SK-N-SH treated with all-trans-retinoic acid at 6 μM for 48 hours (cell line): Measurements from ENCODE around the gene IFITM1.

Experiments
- ATAC-seq: fragments of 200-7000 bp; cut with Tn5 transposase; 3 replicates; pipeline ENCODE4 v1.9.1; 2020; ENCODE audit warnings: mild to moderate bottlenecking, moderate library complexity
- ARNTL ChIP-seq: fragments of 450-650 bp; formaldehyde crosslinking; IDR thresholded peaks from 2 replicates; pipeline ENCODE4 v1.5.0; 2020; ENCODE audit warnings: low read depth, mild to moderate bottlenecking, moderate library complexity, borderline replicate concordance
- BACH2 ChIP-seq: fragments of 250-450 bp; sonication (Bioruptor Pico); IDR thresholded peaks from 2 replicates; pipeline ENCODE4 v1.9.0; 2021; ENCODE audit warnings: mild to moderate bottlenecking, borderline replicate concordance
- CSDC2 ChIP-seq: fragments of 250-450 bp; sonication (Bioruptor Pico); IDR thresholded peaks from 2 replicates; pipeline ENCODE4 v1.5.0; 2020; ENCODE audit warnings: mild to moderate bottlenecking, moderate library complexity
- ESRRG ChIP-seq: fragments of 250-450 bp; sonication (Bioruptor Pico); IDR thresholded peaks from 2 replicates; pipeline ENCODE4 v1.6.1; 2021; ENCODE audit warnings: mild to moderate bottlenecking
- OSR1 ChIP-seq: fragments of 250-450 bp; sonication (Bioruptor Pico); IDR thresholded peaks from 2 replicates; pipeline ENCODE4 v1.8.0; 2022; ENCODE audit warnings: moderate library complexity, mild to moderate bottlenecking, inconsistent platforms
- PPARA ChIP-seq: fragments of 250-450 bp; sonication (Bioruptor Pico); IDR thresholded peaks from 2 replicates; pipeline ENCODE4 v1.5.0; 2020; ENCODE audit warnings: mild to moderate bottlenecking, borderline replicate concordance
- RARB ChIP-seq: fragments of 250-450 bp; sonication (Bioruptor Pico); IDR thresholded peaks from 2 replicates; pipeline ENCODE4 v1.8.0; 2021; ENCODE audit warnings: mild to moderate bottlenecking, moderate library complexity
- TCF4 ChIP-seq: fragments of 250-450 bp; sonication (Bioruptor Pico); IDR thresholded peaks from 2 replicates; pipeline ENCODE4 v1.8.0; 2021; ENCODE audit warnings: mild to moderate bottlenecking, moderate library complexity, borderline replicate concordance
- TSHZ2 ChIP-seq: fragments of 250-450 bp; sonication (Bioruptor Pico); IDR thresholded peaks from 2 replicates; pipeline ENCODE4 v1.5.0; 2020; ENCODE audit warnings: mild to moderate bottlenecking, moderate library complexity
- ZC3H10 ChIP-seq: fragments of 250-450 bp; sonication (Bioruptor Pico); IDR thresholded peaks from 2 replicates; pipeline ENCODE4 v1.5.1; 2021; ENCODE audit warnings: mild to moderate bottlenecking, moderate library complexity
- ZFP3 ChIP-seq: fragments of 250-450 bp; sonication (Bioruptor Pico); IDR thresholded peaks from 2 replicates; pipeline ENCODE4 v1.5.0; 2020; ENCODE audit warnings: mild to moderate bottlenecking, moderate library complexity
- ZFP30 ChIP-seq: fragments of 450-650 bp; formaldehyde crosslinking; IDR thresholded peaks from 2 replicates; pipeline ENCODE4 v1.5.0; 2022; ENCODE audit warnings: mild to moderate bottlenecking, moderate library complexity
- ZNF565 ChIP-seq: fragments of 450-650 bp; formaldehyde crosslinking; conservative IDR thresholded peaks from 2 replicates; pipeline ENCODE4 v1.5.0; 2020; ENCODE audit warnings: low read depth, mild to moderate bottlenecking, moderate library complexity
- ZNF70 ChIP-seq: fragments of 450-650 bp; formaldehyde crosslinking; IDR thresholded peaks from 2 replicates; pipeline ENCODE4 v1.5.0; 2020; ENCODE audit warnings: mild to moderate bottlenecking, moderate library complexity
- ZNF8 ChIP-seq: fragments of 450-650 bp; formaldehyde crosslinking; IDR thresholded peaks from 2 replicates; pipeline ENCODE4 v1.5.0; 2020; ENCODE audit warnings: mild to moderate bottlenecking, moderate library complexity
- TF ChIP-seq, protein P1 (sequence below): fragments of 250-450 bp; sonication (Bioruptor Pico); IDR thresholded peaks from 2 replicates; pipeline ENCODE4 v1.8.0; 2020; ENCODE audit warnings: mild to moderate bottlenecking, moderate library complexity, borderline replicate concordance
- TF ChIP-seq, protein P2 (sequence below): fragments of 250-450 bp; sonication (Bioruptor Pico); IDR thresholded peaks from 2 replicates; pipeline ENCODE4 v1.5.1; 2021; ENCODE audit warnings: mild to moderate bottlenecking, moderate library complexity
- TF ChIP-seq, protein P3 (sequence below): fragments of 250-450 bp; sonication (Bioruptor Pico); IDR thresholded peaks from 2 replicates; pipeline ENCODE4 v1.5.1; 2020; ENCODE audit warnings: low read depth, mild to moderate bottlenecking, moderate library complexity
- TF ChIP-seq, protein P4 (sequence below): fragments of 250-450 bp; sonication (Bioruptor Pico); IDR thresholded peaks from 2 replicates; pipeline ENCODE4 v1.8.0; 2021; ENCODE audit warnings: low read depth, mild to moderate bottlenecking, moderate library complexity, borderline replicate concordance

The IFITM1 gene

GRCh38 chr11:313787-314553 is at the start of gene IFITM1:
Gene IFITM1 (plus strand): TSS chr11:314040. CDS start chr11:314171, 131 bp downstream.
- TF ChIP-seq ESRRG (CRISPR knock-in tag) (no peak), TCF4 (CRISPR knock-in tag) (no peak), ZFP3 (CRISPR knock-in tag) (no peak), ZC3H10 (CRISPR knock-in tag) (no peak), PPARA (no peak), OSR1 (no peak), CSDC2 (no peak), TSHZ2 (no peak), BACH2 (CRISPR knock-in tag) (no peak), RARB (CRISPR knock-in tag) (no peak), ARNTL (CRISPR knock-in tag) (no peak), ZNF565 (CRISPR knock-in tag) (no peak), ZNF8 (CRISPR knock-in tag) (no peak), ZFP30 (no peak), ZNF70 (CRISPR knock-in tag) (no peak)
- TF ChIP-seq, protein P1, sequence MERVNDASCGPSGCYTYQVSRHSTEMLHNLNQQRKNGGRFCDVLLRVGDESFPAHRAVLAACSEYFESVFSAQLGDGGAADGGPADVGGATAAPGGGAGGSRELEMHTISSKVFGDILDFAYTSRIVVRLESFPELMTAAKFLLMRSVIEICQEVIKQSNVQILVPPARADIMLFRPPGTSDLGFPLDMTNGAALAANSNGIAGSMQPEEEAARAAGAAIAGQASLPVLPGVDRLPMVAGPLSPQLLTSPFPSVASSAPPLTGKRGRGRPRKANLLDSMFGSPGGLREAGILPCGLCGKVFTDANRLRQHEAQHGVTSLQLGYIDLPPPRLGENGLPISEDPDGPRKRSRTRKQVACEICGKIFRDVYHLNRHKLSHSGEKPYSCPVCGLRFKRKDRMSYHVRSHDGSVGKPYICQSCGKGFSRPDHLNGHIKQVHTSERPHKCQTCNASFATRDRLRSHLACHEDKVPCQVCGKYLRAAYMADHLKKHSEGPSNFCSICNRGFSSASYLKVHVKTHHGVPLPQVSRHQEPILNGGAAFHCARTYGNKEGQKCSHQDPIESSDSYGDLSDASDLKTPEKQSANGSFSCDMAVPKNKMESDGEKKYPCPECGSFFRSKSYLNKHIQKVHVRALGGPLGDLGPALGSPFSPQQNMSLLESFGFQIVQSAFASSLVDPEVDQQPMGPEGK = no peak
- TF ChIP-seq, protein P2, sequence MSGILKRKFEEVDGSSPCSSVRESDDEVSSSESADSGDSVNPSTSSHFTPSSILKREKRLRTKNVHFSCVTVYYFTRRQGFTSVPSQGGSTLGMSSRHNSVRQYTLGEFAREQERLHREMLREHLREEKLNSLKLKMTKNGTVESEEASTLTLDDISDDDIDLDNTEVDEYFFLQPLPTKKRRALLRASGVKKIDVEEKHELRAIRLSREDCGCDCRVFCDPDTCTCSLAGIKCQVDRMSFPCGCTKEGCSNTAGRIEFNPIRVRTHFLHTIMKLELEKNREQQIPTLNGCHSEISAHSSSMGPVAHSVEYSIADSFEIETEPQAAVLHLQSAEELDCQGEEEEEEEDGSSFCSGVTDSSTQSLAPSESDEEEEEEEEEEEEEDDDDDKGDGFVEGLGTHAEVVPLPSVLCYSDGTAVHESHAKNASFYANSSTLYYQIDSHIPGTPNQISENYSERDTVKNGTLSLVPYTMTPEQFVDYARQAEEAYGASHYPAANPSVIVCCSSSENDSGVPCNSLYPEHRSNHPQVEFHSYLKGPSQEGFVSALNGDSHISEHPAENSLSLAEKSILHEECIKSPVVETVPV (CRISPR knock-in tag) = no peak
- TF ChIP-seq, protein P3, sequence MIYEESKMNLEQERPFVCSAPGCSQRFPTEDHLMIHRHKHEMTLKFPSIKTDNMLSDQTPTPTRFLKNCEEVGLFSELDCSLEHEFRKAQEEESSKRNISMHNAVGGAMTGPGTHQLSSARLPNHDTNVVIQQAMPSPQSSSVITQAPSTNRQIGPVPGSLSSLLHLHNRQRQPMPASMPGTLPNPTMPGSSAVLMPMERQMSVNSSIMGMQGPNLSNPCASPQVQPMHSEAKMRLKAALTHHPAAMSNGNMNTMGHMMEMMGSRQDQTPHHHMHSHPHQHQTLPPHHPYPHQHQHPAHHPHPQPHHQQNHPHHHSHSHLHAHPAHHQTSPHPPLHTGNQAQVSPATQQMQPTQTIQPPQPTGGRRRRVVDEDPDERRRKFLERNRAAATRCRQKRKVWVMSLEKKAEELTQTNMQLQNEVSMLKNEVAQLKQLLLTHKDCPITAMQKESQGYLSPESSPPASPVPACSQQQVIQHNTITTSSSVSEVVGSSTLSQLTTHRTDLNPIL = no peak
- TF ChIP-seq, protein P4, sequence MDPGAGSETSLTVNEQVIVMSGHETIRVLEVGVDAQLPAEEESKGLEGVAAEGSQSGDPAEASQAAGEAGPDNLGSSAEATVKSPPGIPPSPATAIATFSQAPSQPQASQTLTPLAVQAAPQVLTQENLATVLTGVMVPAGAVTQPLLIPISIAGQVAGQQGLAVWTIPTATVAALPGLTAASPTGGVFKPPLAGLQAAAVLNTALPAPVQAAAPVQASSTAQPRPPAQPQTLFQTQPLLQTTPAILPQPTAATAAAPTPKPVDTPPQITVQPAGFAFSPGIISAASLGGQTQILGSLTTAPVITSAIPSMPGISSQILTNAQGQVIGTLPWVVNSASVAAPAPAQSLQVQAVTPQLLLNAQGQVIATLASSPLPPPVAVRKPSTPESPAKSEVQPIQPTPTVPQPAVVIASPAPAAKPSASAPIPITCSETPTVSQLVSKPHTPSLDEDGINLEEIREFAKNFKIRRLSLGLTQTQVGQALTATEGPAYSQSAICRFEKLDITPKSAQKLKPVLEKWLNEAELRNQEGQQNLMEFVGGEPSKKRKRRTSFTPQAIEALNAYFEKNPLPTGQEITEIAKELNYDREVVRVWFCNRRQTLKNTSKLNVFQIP (CRISPR knock-in tag) = no peak
- peak; percentile 13 for ATAC-seq

- TF ChIP-seq ZNF70 (CRISPR knock-in tag) (no peak), TCF4 (CRISPR knock-in tag) (no peak), PPARA (no peak)
- TF ChIP-seq, protein P4 (CRISPR knock-in tag) = no peak
- TF ChIP-seq, all 23 proteins: peak for 0
- ATAC-seq = no peak
Observed at GRCh38 chr11:266676-267439, 47.0 kb upstream of the IFITM1 start.
